OCI-LY3 (cell line): Measurements from ENCODE around the gene CC2D1A.

Experiments used
- EZH2phosphoT487 ChIP-seq: fragments of 200-600 bp; shearing (Covaris generic); IDR thresholded peaks from 2 replicates; pipeline ENCODE4 v1.6.1; 2018; ENCODE audit warnings: antibody characterized with exemption, mixed run types, low read depth
- TF ChIP-seq, protein P1 (sequence below): fragments of 200-600, 300-600 bp; sonication (generic); IDR thresholded peaks from 2 replicates; pipeline ENCODE4 v1.5.1; 2014; ENCODE audit warnings: antibody characterized with exemption, low read length, low read depth

DNA sequence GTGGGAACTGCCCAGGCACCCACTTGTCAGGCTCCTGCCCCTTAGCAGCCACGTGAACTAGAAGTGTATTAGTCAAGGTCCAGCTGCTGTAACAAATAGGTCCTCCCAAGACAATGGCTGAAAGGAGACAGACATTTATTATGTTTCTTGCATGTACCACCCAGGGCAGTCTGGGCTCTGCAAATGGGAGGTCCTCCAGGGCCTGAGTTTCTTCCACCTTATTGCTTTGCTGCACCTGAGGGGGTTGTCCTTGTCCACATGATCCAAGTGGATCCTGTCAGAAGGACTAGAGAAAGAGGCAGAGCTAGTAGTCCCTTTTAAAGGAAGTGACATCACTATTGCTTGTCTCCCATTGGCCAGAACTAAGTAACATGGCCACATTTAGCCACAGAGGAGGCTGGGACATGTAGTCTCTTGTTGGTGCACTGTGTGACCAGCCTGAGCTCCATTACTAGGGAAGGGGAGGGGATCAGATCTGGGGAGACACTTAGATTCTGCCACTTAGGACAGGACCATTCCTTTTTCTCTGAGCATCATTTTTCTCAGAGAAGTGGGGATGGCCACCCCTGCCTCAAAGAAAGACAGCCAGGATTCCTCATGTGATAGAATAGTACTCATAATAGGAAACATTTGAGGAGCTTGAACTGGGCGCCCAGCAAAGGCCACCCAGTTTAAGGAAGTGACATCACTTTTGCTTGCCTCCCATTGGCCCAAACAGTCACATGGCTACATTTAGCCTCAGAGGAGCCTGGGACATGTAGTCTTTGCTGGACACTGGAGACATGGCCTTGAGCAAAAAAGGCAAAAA lies 15.1 kb downstream of the CC2D1A start:
- TF ChIP-seq, protein P1, sequence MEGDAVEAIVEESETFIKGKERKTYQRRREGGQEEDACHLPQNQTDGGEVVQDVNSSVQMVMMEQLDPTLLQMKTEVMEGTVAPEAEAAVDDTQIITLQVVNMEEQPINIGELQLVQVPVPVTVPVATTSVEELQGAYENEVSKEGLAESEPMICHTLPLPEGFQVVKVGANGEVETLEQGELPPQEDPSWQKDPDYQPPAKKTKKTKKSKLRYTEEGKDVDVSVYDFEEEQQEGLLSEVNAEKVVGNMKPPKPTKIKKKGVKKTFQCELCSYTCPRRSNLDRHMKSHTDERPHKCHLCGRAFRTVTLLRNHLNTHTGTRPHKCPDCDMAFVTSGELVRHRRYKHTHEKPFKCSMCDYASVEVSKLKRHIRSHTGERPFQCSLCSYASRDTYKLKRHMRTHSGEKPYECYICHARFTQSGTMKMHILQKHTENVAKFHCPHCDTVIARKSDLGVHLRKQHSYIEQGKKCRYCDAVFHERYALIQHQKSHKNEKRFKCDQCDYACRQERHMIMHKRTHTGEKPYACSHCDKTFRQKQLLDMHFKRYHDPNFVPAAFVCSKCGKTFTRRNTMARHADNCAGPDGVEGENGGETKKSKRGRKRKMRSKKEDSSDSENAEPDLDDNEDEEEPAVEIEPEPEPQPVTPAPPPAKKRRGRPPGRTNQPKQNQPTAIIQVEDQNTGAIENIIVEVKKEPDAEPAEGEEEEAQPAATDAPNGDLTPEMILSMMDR = no peak
- no peak for TF ChIP-seq EZH2phosphoT487
